ENCODE measurements around the gene MGLL. TPM values are rescaled to one million over a fixed set of nuclear protein-coding genes. Genes with fewer than 3 reads are reported as not detected.
"Not testable (repeated sequence)": the region's sequence is repeated elsewhere in the genome, so short reads cannot be mapped to it uniquely, and the experiment has no call there.

Gene MGLL
- total RNA-seq, 1 donor from 2014 or later = 45.7 TPM

- intact Hi-C loops (cut with DNase I) = no loop called here
- peak; percentile 75 for DNase-seq (ENCODE audit: low spot score)
These were observed 116.0 kb downstream of the MGLL start for GRCh38 chr3:127706312-127706711.

GRCh38 chr3:127704840-127705239, 117.5 kb downstream of the MGLL start:
- intact Hi-C loops (cut with DNase I) = not testable (repeated sequence)
- DNase-seq (ENCODE audit: low spot score) = peak; percentile 17

DNA sequence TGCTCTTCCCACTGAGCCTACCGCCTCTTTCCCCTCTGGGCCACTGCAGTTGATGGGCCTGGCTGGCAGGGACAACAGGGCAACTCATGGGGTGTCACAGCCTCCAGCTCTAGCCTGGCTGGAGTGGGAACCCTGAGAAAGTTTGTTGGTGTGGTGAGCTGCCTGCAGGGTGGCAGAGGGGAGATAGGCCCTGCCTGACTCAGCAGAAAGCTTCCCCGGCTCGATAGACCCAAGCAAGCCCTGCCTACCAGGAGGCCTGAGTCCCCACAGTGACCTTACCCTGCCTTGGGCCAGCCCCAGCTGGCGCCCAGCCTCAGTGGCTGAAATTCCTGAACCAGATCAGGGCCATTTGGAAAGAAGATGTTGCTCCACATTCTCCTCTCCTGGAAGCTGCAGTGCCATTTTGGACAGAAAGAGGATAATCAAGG, 120.2 kb downstream of the MGLL start:
- DNase-seq (ENCODE audit: low spot score) = peak; percentile 71
- intact Hi-C loops (cut with DNase I) = no loop called here

DNA sequence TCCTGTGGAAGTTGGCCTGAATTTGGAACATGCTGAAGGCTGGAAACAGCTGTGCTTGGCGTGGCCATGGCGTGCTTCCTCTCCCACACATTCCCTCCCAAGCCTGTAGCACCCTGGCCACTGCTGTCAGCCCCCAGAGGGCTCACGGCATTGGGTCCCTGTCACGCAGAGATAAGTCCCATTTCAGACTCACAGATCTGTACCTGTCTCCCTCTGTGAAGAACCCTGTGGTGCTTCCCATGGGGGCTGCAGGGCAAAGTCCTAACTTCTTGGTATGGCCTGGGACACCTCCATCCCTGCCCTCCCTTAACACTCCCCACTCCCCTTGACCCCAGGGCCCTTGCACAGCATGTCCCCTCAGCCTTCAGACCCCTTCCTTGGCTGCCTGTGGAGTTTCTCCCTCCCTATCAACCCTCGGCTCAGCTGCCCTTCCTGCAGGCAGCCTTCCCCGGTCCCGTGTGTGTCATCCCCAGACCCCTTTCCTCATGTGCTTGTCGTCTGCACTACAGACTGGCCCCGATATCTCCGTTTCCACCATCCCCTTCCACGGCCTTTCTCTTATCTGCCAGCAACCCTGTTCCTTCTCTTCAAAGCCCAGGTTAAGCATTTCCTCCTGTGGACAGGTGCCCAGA, 120.9 kb downstream of the MGLL start:
- intact Hi-C loops (cut with DNase I) = no loop called here
- DNase-seq (ENCODE audit: low spot score) = peak; percentile 75

DNA sequence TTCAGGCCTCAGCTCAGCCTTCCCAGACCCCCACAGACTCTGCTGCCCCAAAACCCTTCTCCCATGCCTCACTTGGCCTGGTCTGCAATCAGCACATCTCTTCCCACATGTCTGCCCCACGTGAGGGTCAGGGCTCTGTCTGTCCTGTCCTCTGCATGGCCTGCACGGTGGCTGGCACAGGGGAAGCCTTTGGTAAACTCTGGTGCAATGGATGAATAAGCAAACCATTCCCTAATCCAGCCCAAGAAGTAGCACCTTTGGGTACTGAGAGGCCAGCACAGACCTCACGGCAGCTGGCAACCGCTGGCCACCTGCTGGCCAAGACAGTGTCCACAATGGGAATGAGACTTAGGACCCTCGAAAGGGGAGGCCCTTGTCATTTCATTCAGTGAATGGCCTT, 121.9 kb downstream of the MGLL start:
- intact Hi-C loops (cut with DNase I) = no loop called here
- DNase-seq (ENCODE audit: low spot score) = peak; percentile 35

DNA sequence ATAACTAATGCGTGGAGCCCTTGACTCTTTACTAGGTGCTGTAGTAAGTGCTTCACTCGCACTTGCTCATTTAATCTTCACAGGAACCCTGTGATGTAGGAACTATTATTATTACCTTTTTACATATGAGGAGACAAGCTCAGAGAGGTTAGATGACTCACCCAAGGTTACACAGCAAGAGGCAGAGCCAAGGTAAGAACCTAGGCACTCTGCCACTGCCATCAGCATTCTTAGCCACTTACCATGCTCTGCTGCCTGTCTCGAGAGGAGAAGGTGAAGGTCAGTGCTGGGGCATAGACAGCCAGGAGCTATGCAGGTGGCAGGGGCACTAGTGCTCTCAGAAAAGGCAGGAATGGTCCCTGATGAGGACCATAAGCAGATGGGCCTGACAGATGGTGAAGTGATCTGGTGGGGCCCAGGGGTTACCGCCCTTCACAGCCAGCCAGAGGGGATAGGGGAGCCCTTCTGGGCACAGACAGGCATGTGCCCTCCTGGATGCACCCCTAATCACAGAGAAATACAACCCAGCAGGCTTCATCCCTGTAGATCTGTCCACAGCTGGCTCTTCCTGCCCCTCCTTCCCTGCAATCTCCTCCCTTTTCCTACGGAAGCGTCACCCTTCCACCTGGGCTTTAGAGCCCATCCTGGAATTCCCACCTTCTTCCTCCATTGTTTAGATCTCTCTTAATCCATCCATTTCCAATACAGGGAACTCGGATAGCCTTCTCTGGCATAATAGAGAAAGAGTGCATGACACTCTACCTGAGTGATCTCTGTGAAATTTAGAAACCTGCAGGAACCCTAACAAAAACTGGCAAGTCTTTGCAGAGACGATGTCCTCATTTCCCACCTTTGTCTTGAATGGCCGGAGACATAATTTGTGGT, 122.7 kb downstream of the MGLL start:
- intact Hi-C loops (cut with DNase I) = loop anchor here (5.0 kb wide), 2 partner anchors 213 to 263 kb away; no protein-coding TSS in a partner anchor
- DNase-seq (ENCODE audit: low spot score) = peak; percentile 44

DNA sequence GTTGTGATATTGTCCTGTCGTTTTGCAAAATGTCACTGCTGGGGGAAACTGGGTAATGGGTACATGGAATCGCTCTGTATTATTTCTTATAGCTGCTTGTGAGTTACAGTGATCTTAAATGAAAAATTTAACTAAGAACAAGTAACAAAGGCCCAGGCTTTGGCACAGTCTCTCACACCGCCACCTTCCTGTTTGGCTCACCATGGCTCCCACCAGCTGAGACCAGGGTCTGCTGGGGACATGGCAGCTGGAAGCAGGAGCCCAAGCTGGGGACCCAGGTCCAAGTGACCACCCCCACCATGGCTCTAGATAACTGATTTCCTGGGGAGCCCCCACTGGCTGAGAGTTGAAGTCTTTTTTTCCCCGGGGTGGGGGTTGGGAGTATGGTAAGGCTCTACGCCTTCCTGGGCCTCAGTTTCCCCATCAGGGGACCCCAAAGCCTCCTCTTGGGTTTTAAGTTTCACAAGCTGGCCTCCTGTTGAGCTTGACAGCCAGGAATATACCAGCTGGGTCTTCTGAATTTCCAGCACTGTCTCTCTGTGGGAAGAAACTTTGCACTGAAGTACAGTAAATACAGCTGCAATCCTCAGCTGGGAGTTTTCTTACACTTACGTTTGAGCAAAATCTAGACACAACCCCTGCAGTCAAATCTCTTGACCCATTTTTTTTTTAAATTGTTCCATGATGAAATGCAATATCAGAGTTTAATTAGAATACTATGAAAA, 123.5 kb downstream of the MGLL start:
- intact Hi-C loops (cut with DNase I) = loop anchor here (5.0 kb wide), 2 partner anchors 213 to 263 kb away; no protein-coding TSS in a partner anchor
- peak; percentile 73 for DNase-seq (ENCODE audit: low spot score)

GRCh38 chr3:127698286-127698685, 124.0 kb downstream of the MGLL start:
- intact Hi-C loops (cut with DNase I) = loop anchor here (5.0 kb wide), 2 partner anchors 214 to 264 kb away; no protein-coding TSS in a partner anchor
- DNase-seq (ENCODE audit: low spot score) = peak; percentile 66

DNA sequence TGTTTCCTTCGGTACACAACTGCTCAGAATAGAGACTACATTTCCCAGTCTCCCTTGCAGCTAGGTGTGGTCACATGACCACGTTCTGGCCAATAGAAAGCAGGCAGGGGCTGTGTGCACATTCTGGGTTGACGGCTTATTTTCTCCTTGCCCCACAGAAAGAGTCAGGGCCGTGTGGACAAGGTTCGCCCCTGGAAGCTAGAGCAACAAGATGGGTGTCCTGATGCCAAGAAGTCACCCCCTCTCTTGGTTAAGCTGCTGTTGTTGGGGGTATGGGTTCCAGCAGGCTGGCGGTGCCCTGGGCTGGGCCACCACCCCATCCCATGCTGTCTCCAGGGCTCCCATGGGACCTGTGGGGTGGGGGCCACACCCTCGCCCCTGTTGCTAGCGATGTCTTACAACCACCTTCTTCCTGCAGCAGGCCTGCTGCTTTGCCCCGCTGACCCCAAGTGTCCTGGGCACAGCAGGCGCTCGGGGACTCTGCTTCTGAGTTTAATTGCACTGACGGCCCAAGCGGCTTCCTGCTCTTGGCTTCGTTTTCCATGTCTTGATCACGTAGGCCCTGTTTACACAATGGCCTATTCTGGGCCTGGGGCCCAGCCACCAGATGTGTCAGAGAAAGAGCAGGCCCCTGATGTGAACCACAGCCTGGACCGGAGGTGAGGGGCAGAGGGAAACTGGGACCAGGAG, 124.6 kb downstream of the MGLL start:
- DNase-seq (ENCODE audit: low spot score) = peak; percentile 87
- intact Hi-C loops (cut with DNase I) = loop anchor here (1.0 to 5.0 kb wide), 5 partner anchors 47 to 265 kb away; partner anchors contain the start of gene MGLL

GRCh38 chr3:127694467-127695215, 127.7 kb downstream of the MGLL start:
- DNase-seq (ENCODE audit: low spot score) = peak; percentile 90
- intact Hi-C loops (cut with DNase I) = loop anchor here (5.0 kb wide), 4 partner anchors 42 to 278 kb away; no protein-coding TSS in a partner anchor

GRCh38 chr3:127693336-127693843, 128.9 kb downstream of the MGLL start:
- peak; percentile 15 for DNase-seq (ENCODE audit: low spot score)
- intact Hi-C loops (cut with DNase I) = loop anchor here (5.0 kb wide), 2 partner anchors 41 to 279 kb away; no protein-coding TSS in a partner anchor

DNA sequence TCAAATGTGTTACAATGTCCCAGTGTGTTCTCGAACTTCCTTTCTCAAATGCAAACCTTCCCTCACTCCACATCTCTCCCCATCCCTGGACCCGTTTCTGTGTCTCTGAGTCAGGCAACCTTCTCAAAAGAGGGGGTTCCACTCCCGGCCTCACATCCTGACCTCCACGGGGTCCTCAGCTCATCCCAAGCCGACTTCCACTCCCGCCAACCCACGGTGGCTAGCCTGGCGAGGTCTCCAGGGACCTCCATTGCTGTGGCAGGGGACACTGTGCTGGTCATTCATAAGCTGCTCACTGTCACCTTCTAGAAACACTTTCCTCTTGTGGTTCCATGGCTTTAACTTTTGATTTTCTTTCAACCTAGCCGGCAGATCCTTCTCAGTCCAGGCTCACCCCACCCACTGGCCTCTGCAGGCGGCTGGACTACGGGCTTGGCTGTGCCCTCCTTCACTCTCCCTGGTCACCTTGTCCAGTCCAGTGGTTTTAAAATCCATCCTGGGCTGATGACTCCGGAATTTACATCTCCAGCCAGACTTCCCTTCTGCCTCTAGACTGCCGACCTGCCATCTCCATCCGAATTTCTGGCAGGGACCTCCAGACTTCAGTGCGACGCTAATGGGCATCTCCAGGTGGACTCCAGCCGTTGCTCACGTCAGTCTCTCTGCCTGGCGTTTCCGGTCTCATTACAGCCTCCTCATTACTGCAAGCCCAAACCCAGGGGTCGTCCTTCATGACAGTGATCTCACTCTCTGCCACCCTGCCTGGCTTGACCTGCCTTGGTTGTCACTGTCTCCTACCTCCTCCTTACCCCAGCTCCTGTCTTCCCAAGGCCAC, 129.6 kb downstream of the MGLL start:
- DNase-seq (ENCODE audit: low spot score) = peak; percentile 68
- intact Hi-C loops (cut with DNase I) = loop anchor here (5.0 kb wide), 2 partner anchors 40 to 280 kb away; no protein-coding TSS in a partner anchor

- peak; percentile 47 for DNase-seq (ENCODE audit: low spot score)
- intact Hi-C loops (cut with DNase I) = loop anchor here (5.0 kb wide), 2 partner anchors 40 to 280 kb away; no protein-coding TSS in a partner anchor
These were observed 130.3 kb downstream of the MGLL start for GRCh38 chr3:127691974-127692373.

DNA sequence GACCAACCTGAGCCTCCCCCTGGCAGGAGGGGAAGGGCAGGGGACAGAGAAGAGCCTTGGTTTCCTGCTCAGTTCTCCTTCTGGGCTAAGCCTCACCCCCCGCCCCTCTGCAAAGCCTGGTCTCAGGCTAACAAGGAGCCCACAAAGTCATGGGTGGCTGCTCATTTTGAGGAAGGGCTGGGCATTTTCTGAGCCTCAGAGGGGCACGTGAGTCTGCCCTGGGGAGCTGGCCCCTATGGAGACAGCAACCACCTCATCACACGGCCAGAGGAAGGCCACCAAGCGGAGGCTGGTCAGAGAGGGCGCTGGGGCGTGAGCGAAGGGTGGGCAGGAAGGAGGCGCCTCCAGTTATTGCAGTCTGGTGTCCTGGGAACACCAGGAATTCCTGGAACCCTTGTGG, 130.8 kb downstream of the MGLL start:
- peak; percentile 66 for DNase-seq (ENCODE audit: low spot score)
- intact Hi-C loops (cut with DNase I) = loop anchor here (5.0 kb wide), 2 partner anchors 39 to 281 kb away; no protein-coding TSS in a partner anchor

GRCh38 chr3:127690823-127691452, 131.4 kb downstream of the MGLL start:
- intact Hi-C loops (cut with DNase I) = loop anchor here (5.0 kb wide), 2 partner anchors 39 to 281 kb away; no protein-coding TSS in a partner anchor

GRCh38 chr3:127690106-127690505, 132.2 kb downstream of the MGLL start:
- intact Hi-C loops (cut with DNase I) = loop anchor here (5.0 kb wide), 2 partner anchors 38 to 282 kb away; no protein-coding TSS in a partner anchor
- peak; percentile 51 for DNase-seq (ENCODE audit: low spot score)

More at GRCh38 chr3:127690823-127691452, 131.4 kb downstream of the MGLL start:
- DNase-seq (ENCODE audit: low spot score) = peak; percentile 77

All from cardiac septum (tissue), 1 donor.